Measurements from ENCODE around the gene ADGRF3.
"Not testable (repeated sequence)": the region's sequence is repeated elsewhere in the genome, so short reads cannot be mapped to it uniquely, and the experiment has no call there.

The ADGRF3 gene, protein sequence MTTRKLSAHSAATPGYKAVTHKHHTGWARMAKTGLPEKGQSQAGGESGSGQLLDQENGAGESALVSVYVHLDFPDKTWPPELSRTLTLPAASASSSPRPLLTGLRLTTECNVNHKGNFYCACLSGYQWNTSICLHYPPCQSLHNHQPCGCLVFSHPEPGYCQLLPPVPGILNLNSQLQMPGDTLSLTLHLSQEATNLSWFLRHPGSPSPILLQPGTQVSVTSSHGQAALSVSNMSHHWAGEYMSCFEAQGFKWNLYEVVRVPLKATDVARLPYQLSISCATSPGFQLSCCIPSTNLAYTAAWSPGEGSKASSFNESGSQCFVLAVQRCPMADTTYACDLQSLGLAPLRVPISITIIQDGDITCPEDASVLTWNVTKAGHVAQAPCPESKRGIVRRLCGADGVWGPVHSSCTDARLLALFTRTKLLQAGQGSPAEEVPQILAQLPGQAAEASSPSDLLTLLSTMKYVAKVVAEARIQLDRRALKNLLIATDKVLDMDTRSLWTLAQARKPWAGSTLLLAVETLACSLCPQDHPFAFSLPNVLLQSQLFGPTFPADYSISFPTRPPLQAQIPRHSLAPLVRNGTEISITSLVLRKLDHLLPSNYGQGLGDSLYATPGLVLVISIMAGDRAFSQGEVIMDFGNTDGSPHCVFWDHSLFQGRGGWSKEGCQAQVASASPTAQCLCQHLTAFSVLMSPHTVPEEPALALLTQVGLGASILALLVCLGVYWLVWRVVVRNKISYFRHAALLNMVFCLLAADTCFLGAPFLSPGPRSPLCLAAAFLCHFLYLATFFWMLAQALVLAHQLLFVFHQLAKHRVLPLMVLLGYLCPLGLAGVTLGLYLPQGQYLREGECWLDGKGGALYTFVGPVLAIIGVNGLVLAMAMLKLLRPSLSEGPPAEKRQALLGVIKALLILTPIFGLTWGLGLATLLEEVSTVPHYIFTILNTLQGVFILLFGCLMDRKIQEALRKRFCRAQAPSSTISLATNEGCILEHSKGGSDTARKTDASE

GRCh38 chr2:26346454-26347053 lies at the start of gene ADGRF3:
ADGRF3 (minus strand) TSS chr2:26346789; CDS start chr2:26346234, 555 bp downstream.
- DNase-seq, result peak in 1 of 2 experiments; percentile 23

DNA sequence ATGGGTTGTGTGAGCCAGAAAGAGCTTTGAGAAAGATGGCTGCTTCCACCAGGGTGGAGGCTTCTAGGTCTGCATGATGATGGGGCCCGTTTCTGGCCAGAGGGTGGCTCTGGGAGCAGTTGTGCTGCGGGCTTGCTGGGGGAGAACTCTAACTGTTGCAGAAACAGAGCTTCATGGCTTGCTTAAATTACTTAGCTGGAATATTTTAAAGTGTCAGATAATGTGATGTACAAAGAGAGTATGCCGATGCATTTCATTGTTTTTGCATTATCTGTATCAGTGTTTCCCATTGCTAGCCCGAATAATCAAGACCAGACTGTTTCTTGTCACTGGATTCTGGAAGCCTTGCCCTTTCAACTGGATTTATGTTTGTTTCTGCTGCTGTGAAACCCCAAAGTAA lies 48.8 kb upstream of the ADGRF3 start:
- DNase-seq, result no peak

- DNase-seq, result no peak
These were observed 48.1 kb upstream of the ADGRF3 start for GRCh38 chr2:26394694-26395093.

- DNase-seq, result no peak
These were observed 40.6 kb upstream of the ADGRF3 start for GRCh38 chr2:26387189-26387588.

- no peak for DNase-seq
These were observed 38.0 kb upstream of the ADGRF3 start for GRCh38 chr2:26384597-26384996.

GRCh38 chr2:26384183-26384582 lies 37.6 kb upstream of the ADGRF3 start:
- DNase-seq, result no peak

DNA sequence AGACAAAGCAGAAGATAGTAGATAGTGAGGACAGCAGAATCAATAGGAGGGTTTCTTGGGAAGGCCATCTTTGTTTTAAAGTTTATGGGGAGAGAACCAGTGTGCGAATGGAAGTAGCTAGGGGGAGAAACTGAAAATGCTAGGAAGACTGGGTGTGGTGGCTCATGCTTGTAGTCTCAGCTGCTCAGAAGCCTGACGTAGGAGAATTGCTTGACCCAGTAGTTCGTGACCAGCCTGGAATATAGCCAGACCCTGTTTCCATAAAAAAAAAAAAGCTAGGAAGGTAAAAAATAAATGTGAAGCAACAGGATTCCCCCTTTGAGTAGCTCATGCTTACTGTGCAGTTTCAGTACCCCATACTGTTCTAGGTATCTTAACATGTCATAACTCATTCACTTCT lies 36.0 kb upstream of the ADGRF3 start:
- no peak for DNase-seq

GRCh38 chr2:26380281-26380680 lies 33.7 kb upstream of the ADGRF3 start:
- DNase-seq, result no peak

DNA sequence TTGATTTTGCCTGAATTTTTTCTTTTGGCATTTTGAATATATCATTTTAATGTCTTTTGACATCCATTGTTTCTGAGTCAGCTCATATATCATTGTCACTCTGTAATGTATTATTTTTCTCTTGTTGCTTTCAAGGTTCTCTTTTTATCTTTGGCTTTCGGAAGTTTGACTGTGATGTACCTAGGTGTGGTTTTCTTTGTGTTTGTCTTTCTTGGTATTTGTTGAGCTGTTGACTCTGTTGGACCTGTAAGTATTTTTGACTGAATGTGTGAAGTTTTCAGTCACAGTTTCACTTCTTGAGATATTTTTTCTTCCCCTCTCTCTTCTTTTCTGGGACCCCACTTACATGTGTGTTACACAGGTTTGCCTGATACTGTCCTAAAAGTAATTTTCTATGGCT lies 30.2 kb upstream of the ADGRF3 start:
- DNase-seq, result no peak

GRCh38 chr2:26370909-26371308 lies 24.3 kb upstream of the ADGRF3 start:
- not testable (repeated sequence) for DNase-seq

- DNase-seq, result not testable (repeated sequence)
These were observed 23.1 kb upstream of the ADGRF3 start for GRCh38 chr2:26369664-26370063.

GRCh38 chr2:26366957-26367356 lies 20.4 kb upstream of the ADGRF3 start:
- no peak for DNase-seq

- no peak for DNase-seq
These were observed 18.1 kb upstream of the ADGRF3 start for GRCh38 chr2:26364669-26365068.

- no peak for DNase-seq
These were observed 17.4 kb upstream of the ADGRF3 start for GRCh38 chr2:26363958-26364357.

GRCh38 chr2:26363323-26363722 lies 16.7 kb upstream of the ADGRF3 start:
- no peak for DNase-seq

DNA sequence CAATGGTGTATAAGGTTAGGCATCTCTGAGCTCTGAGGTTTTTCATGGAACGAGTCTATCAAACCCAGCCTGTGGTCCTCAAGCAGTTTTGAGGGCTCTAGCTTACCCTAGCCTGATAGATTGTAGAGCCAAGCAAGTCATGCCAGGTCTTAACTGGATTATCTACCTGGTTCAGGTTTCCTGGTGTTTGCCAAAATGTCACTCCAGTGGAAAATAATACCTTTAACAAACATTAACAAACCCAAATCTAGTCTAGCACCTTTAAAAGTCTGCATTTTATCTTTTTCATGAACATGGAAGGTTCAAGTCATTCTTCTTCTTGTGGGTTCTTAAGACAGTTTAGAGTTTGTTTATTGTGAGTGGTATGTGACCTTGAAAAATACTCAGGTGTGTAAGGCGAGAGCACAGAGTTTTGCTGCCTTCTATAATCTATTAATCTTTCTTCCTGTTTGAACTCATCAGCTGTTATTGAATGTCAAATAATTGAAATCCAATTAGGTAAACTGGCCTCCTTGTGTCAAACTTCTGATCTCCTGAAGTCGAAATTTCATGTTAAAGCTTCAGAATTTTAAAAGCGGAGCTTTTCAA lies 13.4 kb upstream of the ADGRF3 start:
- no peak for DNase-seq

DNA sequence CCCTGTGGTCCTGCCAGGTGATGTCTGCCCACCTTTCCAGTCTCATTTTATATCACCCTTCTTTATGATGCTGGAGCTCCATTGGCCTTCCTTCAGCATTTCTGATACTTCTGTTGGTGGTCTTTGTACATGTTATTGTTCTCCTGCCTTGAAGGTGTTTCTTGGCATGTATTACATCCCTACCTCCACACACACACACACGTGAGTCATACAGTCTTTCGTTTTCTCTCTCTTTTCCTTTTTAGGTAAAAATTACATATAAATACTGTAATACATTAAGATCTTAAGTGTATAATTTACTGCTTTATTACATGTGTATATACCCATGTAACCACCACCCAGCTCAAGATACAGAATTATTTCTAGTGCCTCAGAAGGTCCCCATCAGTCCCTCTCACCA lies 10.2 kb upstream of the ADGRF3 start:
- no peak for DNase-seq

DNA sequence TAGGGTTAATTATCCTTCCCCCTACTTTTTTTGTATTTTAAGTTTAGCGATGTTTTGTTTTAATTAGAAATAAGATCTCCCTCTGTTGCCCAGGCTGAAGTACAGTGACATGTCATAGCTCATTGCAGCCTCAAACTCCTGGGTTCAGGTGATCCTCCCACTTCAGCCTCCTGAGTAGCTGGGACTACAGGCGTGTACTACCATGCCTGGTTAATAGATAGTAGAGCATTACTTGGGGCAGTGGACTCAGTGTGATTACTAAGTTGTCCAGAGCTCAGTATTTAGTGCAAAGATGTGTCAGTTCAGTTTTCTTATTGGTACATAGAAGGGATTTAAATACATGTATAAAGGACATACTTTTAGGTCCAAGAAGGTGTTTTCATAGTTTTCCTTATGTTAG lies 9.5 kb upstream of the ADGRF3 start:
- DNase-seq, result no peak

- no peak for DNase-seq
These were observed 8.7 kb upstream of the ADGRF3 start for GRCh38 chr2:26355038-26355995.

- not testable (repeated sequence) for DNase-seq
These were observed 7.9 kb upstream of the ADGRF3 start for GRCh38 chr2:26354469-26354868.

DNA sequence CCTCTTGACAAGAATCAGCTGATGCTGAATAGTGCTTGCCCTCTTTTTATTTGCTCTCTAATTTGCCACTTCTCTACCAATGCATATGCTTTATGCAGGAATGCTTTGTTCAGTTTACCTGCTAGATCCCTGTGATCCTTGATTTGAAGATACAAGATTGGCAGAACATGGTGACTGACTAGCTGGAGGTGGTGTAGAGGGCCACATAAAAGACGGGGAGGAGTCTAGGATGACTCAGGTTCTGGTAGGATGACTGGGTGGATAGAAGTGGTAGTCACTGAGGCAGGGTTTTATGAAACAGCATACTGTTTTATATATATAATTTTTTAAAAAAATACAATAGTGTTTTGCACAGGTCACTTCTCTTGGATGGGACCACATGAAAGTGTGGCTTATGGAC lies 6.3 kb upstream of the ADGRF3 start:
- no peak for DNase-seq
